Epithelial cell of prostate (primary cell): ENCODE results near the gene VPS26A.

Experiments
- DNase-seq: peaks from one replicate; pipeline ENCODE4 v3.0.0-alpha.2; 2011; ENCODE audit warnings: low read depth, low spot score
- H3K27ac ChIP-seq: fragments of 450-650 bp; 2 replicates; pipeline ENCODE4 v1.5.1; 2017; ENCODE audit warnings: mild to moderate bottlenecking

Gene VPS26A

GRCh38 chr10:69123747-69124562 is at the start of gene VPS26A:
VPS26A (plus strand) TSS chr10:69124178; CDS start chr10:69124278, 100 bp downstream.
- DNase-seq = peak; percentile 83
- H3K27ac ChIP-seq = peak within 1 kb of the TSS; percentile 94

DNA sequence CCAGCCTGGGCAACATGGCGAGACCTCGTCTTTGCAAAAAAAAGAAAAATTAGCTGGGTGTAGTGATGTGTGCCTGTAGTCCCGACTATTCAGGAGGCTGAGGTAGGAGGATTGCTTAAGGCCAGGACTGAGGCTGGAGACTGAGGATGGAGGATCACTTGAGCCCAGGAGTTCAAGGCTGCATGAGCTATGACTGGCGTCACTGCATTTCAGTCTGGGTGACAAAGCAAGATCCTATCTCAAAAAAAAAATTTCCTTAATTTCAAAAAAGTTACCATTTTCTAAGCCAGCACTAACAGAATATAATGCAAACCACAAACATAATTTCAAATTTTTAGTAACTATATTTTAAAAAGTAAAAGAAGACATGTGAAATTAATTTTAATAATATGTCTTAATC is 49.4 kb upstream of the VPS26A start:
- no peak for DNase-seq
- H3K27ac ChIP-seq = no peak overlapping the region

DNA sequence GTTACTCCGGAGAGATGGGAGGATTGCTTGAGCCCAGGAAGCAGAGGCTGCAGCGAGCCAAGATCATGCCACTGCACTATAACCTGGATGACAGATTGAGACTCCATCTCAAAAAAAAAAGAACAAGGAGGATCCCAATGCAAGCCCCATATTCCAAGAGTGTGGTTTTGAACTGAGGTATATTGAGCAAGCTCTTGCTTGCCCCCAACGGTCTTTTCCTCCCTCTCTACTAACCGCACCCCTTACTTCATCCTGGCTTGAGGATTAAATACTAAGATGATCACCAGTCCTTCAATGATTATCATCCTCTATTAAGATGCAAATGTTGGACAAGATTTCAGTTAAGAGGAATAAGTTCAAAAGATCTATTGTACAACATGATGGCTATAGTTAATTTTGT is 48.5 kb upstream of the VPS26A start:
- H3K27ac ChIP-seq = no peak overlapping the region
- DNase-seq = no peak

DNA sequence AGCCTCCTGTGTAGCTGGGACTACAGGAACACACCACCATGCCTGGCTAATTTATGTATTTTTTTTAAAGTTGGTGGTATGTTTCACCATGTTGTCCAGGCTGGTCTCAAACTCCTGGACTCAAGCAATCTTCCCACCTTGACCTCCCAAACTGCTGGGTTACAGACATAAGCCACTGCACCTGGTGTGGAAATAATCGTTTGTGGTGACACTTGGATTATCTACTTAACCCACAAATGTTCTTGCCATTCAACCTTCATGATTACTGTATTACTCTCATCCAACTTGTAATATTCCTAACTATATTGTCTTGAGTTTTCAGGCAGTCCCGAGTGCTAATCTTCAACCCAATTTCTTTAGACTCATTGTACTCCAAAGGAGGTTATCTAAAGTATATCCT is 45.7 kb upstream of the VPS26A start:
- no peak overlapping the region for H3K27ac ChIP-seq

GRCh38 chr10:69080226-69080625 is 43.8 kb upstream of the VPS26A start:
- DNase-seq = no peak
- no peak overlapping the region for H3K27ac ChIP-seq

More for the DNA sequence above, 45.7 kb upstream of the VPS26A start:
- no peak for DNase-seq

- no peak overlapping the region for H3K27ac ChIP-seq
- no peak for DNase-seq
These were observed 37.9 kb upstream of the VPS26A start for GRCh38 chr10:69086001-69086509.

DNA sequence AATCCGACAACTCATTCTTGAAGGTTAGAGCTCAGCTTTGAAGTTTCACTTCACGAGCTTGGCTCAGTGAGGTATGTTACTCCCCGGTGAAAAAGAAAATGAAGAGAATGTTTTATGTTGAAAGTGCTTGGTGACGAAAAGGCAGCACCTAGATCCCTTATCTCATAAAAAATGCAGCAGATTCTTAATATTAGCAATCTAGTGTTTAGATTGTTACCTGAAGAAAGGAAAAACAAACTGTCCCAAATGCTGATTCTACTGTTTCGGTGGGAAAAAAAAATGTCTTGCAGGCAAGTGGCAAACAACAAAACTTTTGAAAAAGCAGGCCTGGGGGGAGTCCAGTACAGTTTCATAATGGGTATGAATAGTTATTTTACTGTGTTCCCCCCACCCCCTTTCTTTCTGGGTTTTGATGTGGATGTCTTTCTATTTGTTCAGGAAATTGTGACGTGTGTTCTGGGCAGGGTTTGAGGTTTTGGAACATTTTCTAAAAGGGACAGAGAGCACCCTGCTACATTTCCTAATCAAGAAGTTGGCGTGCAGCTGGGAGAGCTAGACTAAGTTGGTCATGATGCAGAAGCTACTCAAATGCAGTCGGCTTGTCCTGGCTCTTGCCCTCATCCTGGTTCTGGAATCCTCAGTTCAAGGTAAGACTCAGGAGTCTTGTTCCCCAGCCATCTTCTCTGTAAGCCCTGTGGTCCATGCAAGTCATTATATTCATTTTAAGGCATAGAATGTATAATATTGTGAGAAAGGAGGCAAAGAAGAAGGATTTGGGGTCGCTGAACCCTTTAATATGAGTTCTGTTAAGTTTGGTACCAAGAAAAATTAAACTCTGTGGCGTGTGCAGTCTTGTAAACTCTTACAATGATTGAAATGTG is 36.1 kb upstream of the VPS26A start, which contains the start of gene SRGN:
SRGN (plus strand) TSS at position 514 of the 881 bp plus-strand sequence; CDS start at position 569, 55 bp downstream.
- no peak within 1 kb of the TSS for H3K27ac ChIP-seq

GRCh38 chr10:69088471-69088769 is 35.6 kb upstream of the VPS26A start:
- H3K27ac ChIP-seq = no peak overlapping the region
- DNase-seq = no peak

More for the DNA sequence above, 36.1 kb upstream of the VPS26A start, which contains the start of gene SRGN:
- DNase-seq = no peak

- DNase-seq = no peak
- no peak overlapping the region for H3K27ac ChIP-seq
These were observed 35.0 kb upstream of the VPS26A start for GRCh38 chr10:69088801-69089501.

DNA sequence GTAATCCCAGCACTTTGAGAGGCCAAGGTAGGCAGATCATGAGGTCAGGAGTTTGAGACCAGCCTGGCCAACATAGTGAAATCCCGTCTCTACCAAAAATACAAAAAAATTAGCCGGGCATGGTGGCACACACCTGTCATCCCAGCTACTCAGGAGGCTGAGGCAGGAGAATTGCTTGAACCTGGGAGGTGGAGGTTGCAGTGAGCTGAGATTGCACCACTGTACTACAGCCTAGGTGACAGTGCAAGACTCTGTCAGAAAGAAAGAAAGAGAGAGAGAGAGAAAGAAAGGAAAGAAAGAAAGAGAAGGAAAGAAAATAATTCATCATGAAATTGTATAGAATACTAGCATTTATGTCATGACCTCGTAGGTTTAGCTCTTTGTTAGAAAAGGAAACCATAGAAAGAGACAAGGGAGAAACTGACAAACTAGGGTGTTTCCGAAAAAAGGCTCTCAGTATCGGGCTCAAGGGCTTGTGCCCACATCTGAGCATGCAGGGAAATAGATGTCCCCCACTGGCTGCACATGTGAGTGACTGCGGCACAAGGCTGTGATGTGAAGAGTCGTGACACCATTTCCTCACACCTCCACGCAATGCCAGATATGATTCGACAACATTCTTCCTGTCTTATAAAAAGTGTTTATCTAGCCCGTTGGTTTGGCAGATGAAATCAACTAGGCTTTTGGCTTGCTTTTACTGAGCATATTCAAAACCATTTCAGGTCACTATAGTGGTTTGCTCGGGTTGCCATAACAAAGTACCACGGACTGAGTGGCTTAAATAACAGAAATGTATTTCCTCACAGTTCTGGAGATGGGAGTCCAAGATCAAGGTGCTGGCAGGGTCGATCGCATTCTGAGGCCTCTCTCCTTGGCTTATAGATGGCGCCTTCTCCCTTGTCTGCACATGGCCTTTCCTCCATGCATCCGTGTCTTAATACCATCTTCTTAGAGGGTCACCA is 34.1 kb upstream of the VPS26A start:
- DNase-seq = no peak
- no peak overlapping the region for H3K27ac ChIP-seq

- no peak for DNase-seq
These were observed 33.3 kb upstream of the VPS26A start for GRCh38 chr10:69090685-69091084.

GRCh38 chr10:69091143-69091651 is 32.8 kb upstream of the VPS26A start:
- DNase-seq = no peak
- H3K27ac ChIP-seq = no peak overlapping the region

More at GRCh38 chr10:69090685-69091084, 33.3 kb upstream of the VPS26A start:
- H3K27ac ChIP-seq = no peak overlapping the region

GRCh38 chr10:69092959-69093850 is 30.8 kb upstream of the VPS26A start:
- H3K27ac ChIP-seq = no peak overlapping the region
- DNase-seq = peak; percentile 39

- no peak overlapping the region for H3K27ac ChIP-seq
- DNase-seq = no peak
These were observed 30.0 kb upstream of the VPS26A start for GRCh38 chr10:69093933-69094332.

DNA sequence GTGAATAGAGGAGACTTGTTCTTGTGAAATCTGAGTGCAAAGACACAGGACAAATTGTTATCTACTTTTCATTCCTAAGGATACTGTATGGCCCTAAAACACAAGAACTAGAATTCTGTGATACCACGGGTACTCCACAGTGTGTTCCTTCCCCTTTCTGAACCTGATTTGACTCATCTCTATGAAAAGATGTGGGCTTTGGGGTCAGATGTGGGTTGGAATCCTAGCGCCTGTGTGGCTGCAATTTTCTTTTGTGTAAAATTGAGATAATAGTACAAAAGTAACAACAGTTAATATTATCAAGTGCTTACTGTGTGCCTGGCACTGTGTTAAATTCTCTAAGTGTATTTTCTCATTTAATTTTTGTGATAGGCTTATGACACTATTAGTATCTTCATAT is 27.9 kb upstream of the VPS26A start:
- no peak overlapping the region for H3K27ac ChIP-seq
- no peak for DNase-seq

DNA sequence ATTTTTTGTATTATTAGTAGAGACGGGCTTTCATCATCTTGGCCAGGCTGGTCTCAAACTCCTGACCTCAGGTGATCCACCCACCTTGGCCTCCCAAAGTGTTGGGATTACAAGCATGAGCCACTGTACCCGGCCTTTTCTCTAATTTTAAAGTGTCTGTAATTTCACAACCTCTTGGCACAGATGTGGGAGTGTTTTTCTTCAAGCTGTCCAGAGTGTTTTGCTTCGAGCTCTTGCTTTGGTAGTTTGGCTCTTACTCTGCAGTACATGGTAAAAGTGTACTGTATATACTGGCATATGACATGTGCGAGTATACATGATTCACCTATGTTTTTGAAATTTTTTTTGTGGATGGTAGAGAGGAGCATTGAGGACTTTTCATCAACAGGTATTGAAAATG is 26.2 kb upstream of the VPS26A start:
- DNase-seq = no peak
- no peak overlapping the region for H3K27ac ChIP-seq

GRCh38 chr10:69100136-69100872 is 23.7 kb upstream of the VPS26A start:
- DNase-seq = no peak
- no peak overlapping the region for H3K27ac ChIP-seq
